GM12878 (cell line): ENCODE measurements around the gene CCN5. TPM values are rescaled to one million over a fixed set of nuclear protein-coding genes. Genes with fewer than 3 reads are reported as not detected.

ENCODE experiments used
- ATAC-seq: fragments of 200-7000 bp; cut with Tn5 transposase; 3 replicates; pipeline ENCODE4 v1.9.1; 2020; ENCODE audit warnings: mild to moderate bottlenecking, moderate library complexity
- BruUV-seq: library from RNA; stranded (reverse); fragments of 400-500 nt; replicated peaks from 2 replicates; lab custom pipeline; 2021; lab: Mats Ljungman, UMichigan
- CTCF ChIA-PET: fragments of 300-600 bp; sonication (Branson Sonifier 250); formaldehyde crosslinking; extraction: SDS; loops from one replicate; lab custom pipeline; 2021; ENCODE audit warnings: inconsistent platforms; lab: Yijun Ruan, JAX
- POLR2A ChIA-PET: fragments of 350-600 bp; formaldehyde crosslinking; extraction: SDS; loops from one replicate; lab custom pipeline; 2021; ENCODE audit warnings: inconsistent platforms; lab: Charles Lee
- RAD21 ChIA-PET: fragments of 300-600 bp; sonication (Branson Sonifier 250); formaldehyde crosslinking; loops from one replicate; lab custom pipeline; 2023; ENCODE audit warnings: antibody characterized with exemption; ENCODE audit not compliant: unreplicated experiment; lab: Charles Lee
- SMC1A ChIA-PET: fragments of 300-600 bp; sonication (Branson Sonifier 250); formaldehyde crosslinking; loops from one replicate; lab custom pipeline; 2023; ENCODE audit not compliant: unreplicated experiment, uncharacterized antibody; lab: Charles Lee
- DNase-seq: peaks from one replicate; pipeline ENCODE4 v3.0.0-alpha.2; 2011; ENCODE audit warnings: low read depth, low spot score
- FAIRE-seq: peaks from 3 replicates; lab custom pipeline; 2011; peaks lifted over from hg19 to GRCh38; lab: Jason Lieb, UNC
- H2AFZ ChIP-seq: 2 replicates; pipeline ENCODE4 v1.6.0; 2011; ENCODE audit warnings: low read depth, low read length, control low read depth; ENCODE audit not compliant: control insufficient read depth
- H3K27ac ChIP-seq: 2 replicates; pipeline ENCODE4 v1.5.1; 2011; ENCODE audit warnings: control low read depth; ENCODE audit not compliant: control insufficient read depth, insufficient read depth
- H3K27me3 ChIP-seq, 2 experiments: replicated peaks in 1 of 2; 2 replicates each; pipeline versions ENCODE4 v1.6.0 to v1.6.1; 2011; ENCODE audit warnings: low read length in 1 of 2; ENCODE audit not compliant: control insufficient read depth in 2 of 2, insufficient read depth in 2 of 2
- H3K36me3 ChIP-seq, 2 experiments: 2 replicates each; pipeline ENCODE4 v1.5.1; 2011; ENCODE audit warnings: low read length in 1 of 2; ENCODE audit not compliant: control insufficient read depth in 2 of 2, insufficient read depth in 2 of 2
- H3K4me1 ChIP-seq: 2 replicates; pipeline ENCODE4 v1.6.1; 2011; ENCODE audit warnings: mild to moderate bottlenecking, low read length, moderate library complexity, mixed read lengths; ENCODE audit not compliant: control insufficient read depth, insufficient read depth
- H3K4me2 ChIP-seq: 2 replicates; pipeline ENCODE4 v1.6.0; 2011; ENCODE audit warnings: control low read depth; ENCODE audit not compliant: control insufficient read depth, insufficient read depth
- H3K4me3 ChIP-seq: fragments of 200-600 bp; sonication (generic); 2 replicates; pipeline ENCODE4 v1.5.1; 2016
- H3K79me2 ChIP-seq: 2 replicates; pipeline ENCODE4 v1.6.0; 2011; ENCODE audit warnings: low read length; ENCODE audit not compliant: control insufficient read depth, insufficient read depth
- H3K9ac ChIP-seq: 2 replicates; pipeline ENCODE4 v1.8.0; 2011; ENCODE audit warnings: low read length, control low read depth, mixed read lengths; ENCODE audit not compliant: control insufficient read depth, insufficient read depth
- H3K9me3 ChIP-seq: replicated peaks from 3 replicates; pipeline ENCODE4 v1.5.1; 2011; ENCODE audit warnings: mild to moderate bottlenecking, low read length; ENCODE audit not compliant: control insufficient read depth, insufficient read depth
- H4K20me1 ChIP-seq: 2 replicates; pipeline ENCODE4 v1.6.0; 2011; ENCODE audit not compliant: control insufficient read depth, insufficient read depth
- BCL11A ChIP-seq: IDR thresholded peaks from 2 replicates; pipeline ENCODE4 v1.6.1; 2011; ENCODE audit warnings: low read depth, low read length
- CHD2 ChIP-seq: IDR thresholded peaks from 2 replicates; pipeline ENCODE4 v1.6.1; 2011; ENCODE audit warnings: low read depth, low read length, improper control_type of control experiment, borderline replicate concordance
- ETV6 ChIP-seq, 2 experiments: fragments of 450-650 bp in 1 of 2; IDR thresholded peaks in 1 of 2; conservative IDR thresholded peaks in 1 of 2; 2 replicates each; pipeline ENCODE4 v1.6.1; 2014; ENCODE audit warnings: antibody characterized with exemption in 1 of 2, borderline replicate concordance in 1 of 2, low read depth in 1 of 2, mild to moderate bottlenecking in 1 of 2, moderate library complexity in 1 of 2
- FOS ChIP-seq: IDR thresholded peaks from 3 replicates; pipeline ENCODE4 v1.6.1; 2011; ENCODE audit warnings: borderline replicate concordance; ENCODE audit not compliant: insufficient read length; ENCODE audit errors: extremely low read depth
- FOXM1 ChIP-seq: IDR thresholded peaks from 2 replicates; pipeline ENCODE4 v1.6.1; 2012; ENCODE audit warnings: low read depth, mild to moderate bottlenecking, inconsistent platforms, low read length, moderate library complexity
- JUNB ChIP-seq: IDR thresholded peaks from 2 replicates; pipeline ENCODE4 v1.6.1; 2016; ENCODE audit warnings: antibody characterized with exemption, mild to moderate bottlenecking
- RELA ChIP-seq: fragments of 450-650 bp; IDR thresholded peaks from 2 replicates; pipeline ENCODE4 v1.8.0; 2014; ENCODE audit warnings: borderline replicate concordance; ENCODE audit not compliant: partially characterized antibody
- RUNX3 ChIP-seq: IDR thresholded peaks from 2 replicates; pipeline ENCODE4 v1.6.1; 2012; ENCODE audit warnings: low read length, inconsistent platforms
- SKIL ChIP-seq: fragments of 450-650 bp; IDR thresholded peaks from 2 replicates; pipeline ENCODE4 v1.6.1; 2017; ENCODE audit warnings: mild to moderate bottlenecking, low read depth, inconsistent platforms; ENCODE audit not compliant: poor library complexity, severe bottlenecking
- SMC3 ChIP-seq: IDR thresholded peaks from 2 replicates; pipeline ENCODE4 v1.6.1; 2011; ENCODE audit warnings: low read length, improper control_type of control experiment, borderline replicate concordance
- STAT3 ChIP-seq: IDR thresholded peaks from 2 replicates; pipeline ENCODE4 v1.6.1; 2011; ENCODE audit warnings: low read depth, low read length, improper control_type of control experiment
- TCF7 ChIP-seq: IDR thresholded peaks from 2 replicates; pipeline ENCODE4 v1.6.1; 2014; ENCODE audit warnings: antibody characterized with exemption, borderline replicate concordance
- ZNF207 ChIP-seq: fragments of 450-650 bp; IDR thresholded peaks from 2 replicates; pipeline ENCODE4 v1.6.1; 2014; ENCODE audit warnings: antibody characterized with exemption, mild to moderate bottlenecking, borderline replicate concordance
- WGBS: methylation state at CpG from one replicate; pipeline ENCODE4 v1.1.6; 2016; ENCODE audit warnings: low lambda C conversion rate; ENCODE audit not compliant: insufficient replicate concordance, insufficient coverage; ENCODE audit errors: missing lambda C conversion rate; 5-methylcytosine and 5-hydroxymethylcytosine counted together
- in situ Hi-C: fragments of 300-500 bp; cut with MboI; formaldehyde crosslinking; loops from 9 replicates; pipeline ENCODE4 v1.14.3; 2018; ENCODE audit warnings: mixed read lengths
- intact Hi-C: fragments of 100-400 bp; cut with micrococcal nuclease; formaldehyde crosslinking; loops from one replicate; pipeline ENCODE4 v1.14.2; 2022; ENCODE audit not compliant: unreplicated experiment
- polyA plus RNA-seq, 11 experiments: library from polyadenylated mRNA; depleted of rRNA in 4 of 11; unstranded in 6 of 11; stranded (reverse) in 5 of 11; fragments of >200 nt; fragmentation: Nextera tagmentation in 4 of 11; fragmentation: Illumina TruSeq in 1 of 11; extraction: Ambion mirVana in 4 of 11; extraction: Trizol in 1 of 11; gene quantifications; 1 replicate in 1 of 11; 2 replicates in 10 of 11; pipeline versions ENCODE4 v1.2.1 to v1.2.3, GENCODE V29; 2011 to 2016; ENCODE audit warnings: inconsistent platforms in 2 of 11, missing spikeins in 2 of 11, low read depth in 1 of 11
- total RNA-seq, 4 experiments: library from RNA; depleted of rRNA in 3 of 4; stranded (reverse); fragments of >200 nt in 3 of 4; fragmentation: Illumina TruSeq in 1 of 4; extraction: Trizol in 1 of 4; gene quantifications; 2 replicates each; pipeline versions ENCODE4 v1.2.1 to v1.2.3, GENCODE V29; 2013 to 2021
- TF ChIP-seq, protein P1 (sequence below): fragments of 150-350 bp; IDR thresholded peaks from 2 replicates; pipeline ENCODE4 v1.6.1; 2016; ENCODE audit warnings: low read depth, low read length

CCN5 gene
- total and polyA plus RNA-seq, 10 of the 15 experiments (the other 5 are each of a cell fraction or from before 2014, with no cell fraction given): 0.14 to 0.15 TPM; not detected in 8

GRCh38 chr20:44754554-44754953 lies 39.4 kb downstream of the CCN5 start:
- SMC1A ChIA-PET: no interaction called here
- no peak overlapping the region for H3K4me2 ChIP-seq
- POLR2A ChIA-PET: no interaction called here
- intact Hi-C loops (no loop called here), in situ Hi-C loops (no loop called here)
- H3K9ac ChIP-seq: no peak overlapping the region
- WGBS: 37% methylated on average over 7 of the region's 7 CpGs
- TF ChIP-seq STAT3: no peak
- no peak for TF ChIP-seq RELA
- TF ChIP-seq SKIL: no peak
- no peak for TF ChIP-seq TCF7
- no peak for TF ChIP-seq CHD2
- TF ChIP-seq ZNF207: no peak
- no peak for TF ChIP-seq ETV6 (conservative IDR thresholded peaks at IDR 0.05 in 1 of 2, IDR thresholded peaks at IDR 0.05 in 1 of 2; ENCODE audit: borderline replicate concordance in 1 of 2, low read depth in 1 of 2)
- no peak for TF ChIP-seq FOS
- TF ChIP-seq, protein P1, sequence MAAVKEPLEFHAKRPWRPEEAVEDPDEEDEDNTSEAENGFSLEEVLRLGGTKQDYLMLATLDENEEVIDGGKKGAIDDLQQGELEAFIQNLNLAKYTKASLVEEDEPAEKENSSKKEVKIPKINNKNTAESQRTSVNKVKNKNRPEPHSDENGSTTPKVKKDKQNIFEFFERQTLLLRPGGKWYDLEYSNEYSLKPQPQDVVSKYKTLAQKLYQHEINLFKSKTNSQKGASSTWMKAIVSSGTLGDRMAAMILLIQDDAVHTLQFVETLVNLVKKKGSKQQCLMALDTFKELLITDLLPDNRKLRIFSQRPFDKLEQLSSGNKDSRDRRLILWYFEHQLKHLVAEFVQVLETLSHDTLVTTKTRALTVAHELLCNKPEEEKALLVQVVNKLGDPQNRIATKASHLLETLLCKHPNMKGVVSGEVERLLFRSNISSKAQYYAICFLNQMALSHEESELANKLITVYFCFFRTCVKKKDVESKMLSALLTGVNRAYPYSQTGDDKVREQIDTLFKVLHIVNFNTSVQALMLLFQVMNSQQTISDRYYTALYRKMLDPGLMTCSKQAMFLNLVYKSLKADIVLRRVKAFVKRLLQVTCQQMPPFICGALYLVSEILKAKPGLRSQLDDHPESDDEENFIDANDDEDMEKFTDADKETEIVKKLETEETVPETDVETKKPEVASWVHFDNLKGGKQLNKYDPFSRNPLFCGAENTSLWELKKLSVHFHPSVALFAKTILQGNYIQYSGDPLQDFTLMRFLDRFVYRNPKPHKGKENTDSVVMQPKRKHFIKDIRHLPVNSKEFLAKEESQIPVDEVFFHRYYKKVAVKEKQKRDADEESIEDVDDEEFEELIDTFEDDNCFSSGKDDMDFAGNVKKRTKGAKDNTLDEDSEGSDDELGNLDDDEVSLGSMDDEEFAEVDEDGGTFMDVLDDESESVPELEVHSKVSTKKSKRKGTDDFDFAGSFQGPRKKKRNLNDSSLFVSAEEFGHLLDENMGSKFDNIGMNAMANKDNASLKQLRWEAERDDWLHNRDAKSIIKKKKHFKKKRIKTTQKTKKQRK: no peak
- no peak for TF ChIP-seq BCL11A
- no peak for TF ChIP-seq SMC3
- no peak for TF ChIP-seq RUNX3
- no peak for TF ChIP-seq FOXM1
- TF ChIP-seq JUNB: no peak
- BruUV-seq: no TSS peak
- DNase-seq: no peak
- H3K9me3 ChIP-seq: no peaks in the 10 kb centered on the region
- no peak overlapping the region for H3K27ac ChIP-seq
- CTCF ChIA-PET: interaction anchor here (0.6 to 1.2 kb wide), 2 partner anchors 112 to 539 kb away, joined by 3 read pairs; no protein-coding TSS in a partner anchor
- H3K79me2 ChIP-seq: no peaks in the 10 kb centered on the region
- RAD21 ChIA-PET: no interaction called here
- no peaks in the 10 kb centered on the region for H4K20me1 ChIP-seq
- FAIRE-seq: no peak
- H3K36me3 ChIP-seq: no peaks in the 10 kb centered on the region
- no peaks in the 10 kb centered on the region for H3K4me1 ChIP-seq
- H3K4me3 ChIP-seq: no peak overlapping the region
- ATAC-seq: no peak
- H2AFZ ChIP-seq: no peak overlapping the region
- H3K27me3 ChIP-seq: peaks cover 0 to 10% of the 10 kb centered on the region in 2 experiments; a peak in 3 of 4 replicates
